GM23338 (cell line): ENCODE data around the gene PGM3. TPM values are rescaled to one million over a fixed set of nuclear protein-coding genes. Genes with fewer than 3 reads are reported as not detected.

Source experiments
- ATAC-seq: fragments of 200-7000 bp; cut with Tn5 transposase; 3 replicates; pipeline ENCODE4 v1.9.1; 2020
- DNase-seq: peaks from one replicate; pipeline ENCODE4 v3.0.0-alpha.2; 2015; ENCODE audit warnings: low spot score
- H2AFZ ChIP-seq: fragments of 200-600 bp; sonication (generic); 2 replicates; pipeline ENCODE4 v1.8.0; 2016; ENCODE audit warnings: antibody characterized with exemption, mild to moderate bottlenecking, moderate library complexity
- H3F3A ChIP-seq: fragments of 200-600 bp; sonication (generic); replicated peaks from 2 replicates; pipeline ENCODE4 v1.8.0; 2017; ENCODE audit warnings: antibody characterized with exemption, mixed run types, low read depth
- H3K27ac ChIP-seq: fragments of 200-600 bp; sonication (generic); 2 replicates; pipeline ENCODE4 v1.6.1; 2016; ENCODE audit warnings: low read depth
- H3K27me3 ChIP-seq: fragments of 200-600 bp; sonication (generic); 2 replicates; pipeline ENCODE4 v1.8.0; 2016; ENCODE audit warnings: mild to moderate bottlenecking, mixed run types, moderate library complexity; ENCODE audit not compliant: insufficient read depth
- H3K36me3 ChIP-seq: fragments of 200-600 bp; sonication (generic); 2 replicates; pipeline ENCODE4 v1.8.0; 2016; ENCODE audit warnings: mild to moderate bottlenecking; ENCODE audit not compliant: insufficient read depth
- H3K4me1 ChIP-seq: fragments of 200-600 bp; sonication (generic); 2 replicates; pipeline ENCODE4 v1.8.0; 2016; ENCODE audit warnings: mild to moderate bottlenecking, moderate library complexity; ENCODE audit not compliant: insufficient read depth
- H3K4me2 ChIP-seq: fragments of 200-600 bp; sonication (generic); 2 replicates; pipeline ENCODE4 v1.7.1; 2017; ENCODE audit warnings: mixed run types
- H3K4me3 ChIP-seq: fragments of 200-600 bp; sonication (generic); 2 replicates; pipeline ENCODE4 v1.6.1; 2016; ENCODE audit warnings: mixed run types
- H3K79me2 ChIP-seq: fragments of 200-600 bp; sonication (generic); replicated peaks from 2 replicates; pipeline ENCODE4 v1.8.0; 2017; ENCODE audit warnings: mild to moderate bottlenecking; ENCODE audit not compliant: insufficient read depth
- H3K9me2 ChIP-seq: fragments of 200-600 bp; sonication (generic); 2 replicates; pipeline ENCODE4 v1.8.0; 2017; ENCODE audit not compliant: insufficient read depth
- H4K20me1 ChIP-seq: fragments of 200-600 bp; sonication (generic); replicated peaks from 2 replicates; pipeline ENCODE4 v1.8.0; 2017; ENCODE audit warnings: mild to moderate bottlenecking; ENCODE audit not compliant: insufficient read depth
- H3K27ac Mint-ChIP-seq: 2 replicates; pipeline ENCODE4 v1.8.0; 2020; ENCODE audit warnings: inconsistent platforms, mild to moderate bottlenecking, moderate library complexity, mixed read lengths
- H3K27me3 Mint-ChIP-seq: 3 replicates; pipeline ENCODE4 v1.8.0; 2022; ENCODE audit warnings: low read depth, mild to moderate bottlenecking, moderate library complexity, mixed read lengths, inconsistent platforms; ENCODE audit not compliant: insufficient read depth, poor library complexity
- H3K36me3 Mint-ChIP-seq: 3 replicates; pipeline ENCODE4 v1.8.0; 2021; ENCODE audit warnings: low read depth, mild to moderate bottlenecking, inconsistent platforms, moderate library complexity, mixed read lengths
- H3K4me1 Mint-ChIP-seq: 3 replicates; pipeline ENCODE4 v1.8.0; 2020; ENCODE audit warnings: mild to moderate bottlenecking, inconsistent platforms, mixed read lengths
- H3K4me3 Mint-ChIP-seq: 3 replicates; pipeline ENCODE4 v1.8.0; 2021; ENCODE audit warnings: moderate library complexity, mild to moderate bottlenecking, inconsistent platforms, mixed read lengths
- H3K9me3 Mint-ChIP-seq: 3 replicates; pipeline ENCODE4 v1.8.0; 2020; ENCODE audit warnings: moderate library complexity, mild to moderate bottlenecking, inconsistent platforms, mixed read lengths
- CREB1 ChIP-seq: fragments of 250-450 bp; sonication (Bioruptor Pico); IDR thresholded peaks from 2 replicates; pipeline ENCODE4 v1.5.0; 2020; ENCODE audit warnings: low read depth, mild to moderate bottlenecking, moderate library complexity
- EZH2 ChIP-seq: fragments of 200-600 bp; sonication (generic); IDR thresholded peaks from one replicate; pipeline ENCODE4 v1.8.0; 2017; ENCODE audit warnings: antibody characterized with exemption, mild to moderate bottlenecking, low read depth; ENCODE audit not compliant: unreplicated experiment
- EZH2phosphoT487 ChIP-seq: fragments of 200-600 bp; sonication (generic); IDR thresholded peaks from one replicate; pipeline ENCODE4 v1.8.1; 2018; ENCODE audit warnings: antibody characterized with exemption; ENCODE audit not compliant: unreplicated experiment
- JUNB ChIP-seq: IDR thresholded peaks from one replicate; pipeline ENCODE4 v1.6.1; 2016; ENCODE audit warnings: antibody characterized with exemption; ENCODE audit not compliant: unreplicated experiment
- POLR2AphosphoS5 ChIP-seq: IDR thresholded peaks from 2 replicates; pipeline ENCODE4 v1.6.1; 2016; ENCODE audit warnings: antibody characterized with exemption, low read depth
- STAT1 ChIP-seq: IDR thresholded peaks from one replicate; pipeline ENCODE4 v1.6.1; 2016; ENCODE audit warnings: antibody characterized with exemption; ENCODE audit not compliant: unreplicated experiment
- ZNF114 ChIP-seq: fragments of 250-450 bp; sonication (Bioruptor Pico); IDR thresholded peaks from 2 replicates; pipeline ENCODE4 v1.5.0; 2020; ENCODE audit warnings: mild to moderate bottlenecking, moderate library complexity
- ZNF331 ChIP-seq: fragments of 250-450 bp; sonication (Bioruptor Pico); IDR thresholded peaks from 2 replicates; pipeline ENCODE4 v1.5.0; 2020; ENCODE audit warnings: low read depth, mild to moderate bottlenecking, moderate library complexity
- polyA plus RNA-seq: library from polyadenylated mRNA; unstranded; fragments of >200 nt; fragmentation: Nextera tagmentation; extraction: Ambion mirVana; gene quantifications from 2 replicates; pipeline ENCODE4 v1.2.1, GENCODE V29; 2016
- total RNA-seq: library from RNA; depleted of rRNA; stranded (reverse); fragments of >200 nt; shearing (Covaris generic); gene quantifications from 2 replicates; pipeline ENCODE4 v1.2.3, GENCODE V29; 2014
- TF ChIP-seq, protein P1 (sequence below): IDR thresholded peaks from 2 replicates; pipeline ENCODE4 v1.6.1; 2016; ENCODE audit warnings: antibody characterized with exemption
- TF ChIP-seq, protein P2 (sequence below): fragments of 250-450 bp; sonication (Bioruptor Pico); IDR thresholded peaks from 2 replicates; pipeline ENCODE4 v1.5.0; 2020; ENCODE audit warnings: mild to moderate bottlenecking, moderate library complexity
- TF ChIP-seq, protein P3 (sequence below): IDR thresholded peaks from one replicate; pipeline ENCODE4 v1.6.1; 2018; ENCODE audit warnings: antibody characterized with exemption; ENCODE audit not compliant: unreplicated experiment

PGM3 gene
- total and polyA plus RNA-seq, 2 experiments from 2014 or later = 23.8 to 35.3 TPM

DNA sequence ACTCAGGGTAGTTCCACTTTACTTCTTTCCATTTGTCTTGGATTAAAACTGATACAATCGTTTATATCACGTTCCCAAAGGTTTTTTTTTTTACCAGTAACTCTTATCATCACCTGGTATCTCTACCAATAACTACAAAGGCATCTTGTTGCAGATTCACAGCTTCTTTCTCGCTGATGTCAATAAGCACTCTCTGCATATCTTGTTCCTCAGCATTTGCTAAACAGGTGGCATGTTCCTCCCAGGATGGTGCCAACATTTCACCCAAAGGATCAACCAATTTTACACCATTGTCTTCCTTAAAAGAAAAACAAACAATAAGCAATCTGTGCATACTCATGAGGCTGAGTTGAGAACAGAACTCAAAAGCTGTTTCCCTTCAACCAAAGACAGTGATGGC, 4.6 kb downstream of the PGM3 start:
- H3K27me3 Mint-ChIP-seq = peaks cover 5% of the 10 kb centered on the region
- Histone ChIP-seq H3K9me2 (no peaks in the 10 kb centered on the region), H3K4me2 (no peak overlapping the region), H3K4me1 (peaks cover 4% of the 10 kb centered on the region), H3F3A (no peaks in the 10 kb centered on the region), H3K79me2 (peaks cover 48% of the 10 kb centered on the region), H2AFZ (no peak overlapping the region), H3K27me3 (no peaks in the 10 kb centered on the region), H3K4me3 (no peak overlapping the region), H3K36me3 (peaks cover 46% of the 10 kb centered on the region), H3K27ac (no peak overlapping the region), H4K20me1 (peaks cover 28% of the 10 kb centered on the region)
- H3K27ac Mint-ChIP-seq = no peak overlapping the region
- DNase-seq (no peak), ATAC-seq (no peak)
- TF ChIP-seq POLR2AphosphoS5 = no peak
- TF ChIP-seq EZH2 = no peak
- no peaks in the 10 kb centered on the region for H3K9me3 Mint-ChIP-seq
- H3K4me1 Mint-ChIP-seq = peaks cover 6% of the 10 kb centered on the region; the same call in 1 of the 3 replicates
- no peak overlapping the region for H3K4me3 Mint-ChIP-seq
- peaks cover 35% of the 10 kb centered on the region for H3K36me3 Mint-ChIP-seq

DNA sequence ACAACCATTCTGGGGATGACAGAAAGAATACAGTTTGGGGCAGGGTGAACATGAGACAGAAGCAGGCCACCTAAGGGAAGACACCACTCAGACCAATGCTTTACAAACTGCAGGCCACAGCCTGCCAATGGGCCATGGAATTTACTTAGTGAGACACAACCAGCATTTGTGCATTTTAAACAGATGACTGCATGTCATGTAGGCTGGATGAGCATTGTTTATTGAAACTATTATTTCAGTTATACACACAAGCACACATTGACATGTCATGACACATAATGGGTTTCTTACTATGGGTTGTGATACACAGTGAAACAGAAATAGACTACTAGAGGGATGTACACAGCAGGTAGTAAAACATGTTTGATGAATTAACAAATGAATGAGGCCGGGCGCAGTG, 8.0 kb downstream of the PGM3 start:
- H4K20me1 ChIP-seq = peaks cover 22% of the 10 kb centered on the region
- Mint-ChIP-seq H3K4me3 (no peak overlapping the region), H3K27me3 (no peaks in the 10 kb centered on the region), H3K27ac (no peak overlapping the region), H3K36me3 (peaks cover 61% of the 10 kb centered on the region), H3K4me1 (peaks cover 10% of the 10 kb centered on the region; the same call in 2 of the 3 replicates), H3K9me3 (no peaks in the 10 kb centered on the region)
- no peaks in the 10 kb centered on the region for H3K27me3 ChIP-seq
- ATAC-seq (no peak), DNase-seq (no peak)
- H3K36me3 ChIP-seq = peaks cover 65% of the 10 kb centered on the region
- peaks cover 26% of the 10 kb centered on the region for H3K79me2 ChIP-seq
- no peak overlapping the region for H3K27ac ChIP-seq
- H3K4me1 ChIP-seq = 0 out of 2 replicates have a peak, but pooled peaks cover 7% of the 10 kb centered on the region
- H3K4me2 ChIP-seq = no peak overlapping the region
- H2AFZ ChIP-seq = no peak overlapping the region
- no peak overlapping the region for H3K4me3 ChIP-seq
- H3K9me2 ChIP-seq = no peaks in the 10 kb centered on the region
- H3F3A ChIP-seq = no peaks in the 10 kb centered on the region
- TF ChIP-seq POLR2AphosphoS5 = no peak
- TF ChIP-seq, protein P1, sequence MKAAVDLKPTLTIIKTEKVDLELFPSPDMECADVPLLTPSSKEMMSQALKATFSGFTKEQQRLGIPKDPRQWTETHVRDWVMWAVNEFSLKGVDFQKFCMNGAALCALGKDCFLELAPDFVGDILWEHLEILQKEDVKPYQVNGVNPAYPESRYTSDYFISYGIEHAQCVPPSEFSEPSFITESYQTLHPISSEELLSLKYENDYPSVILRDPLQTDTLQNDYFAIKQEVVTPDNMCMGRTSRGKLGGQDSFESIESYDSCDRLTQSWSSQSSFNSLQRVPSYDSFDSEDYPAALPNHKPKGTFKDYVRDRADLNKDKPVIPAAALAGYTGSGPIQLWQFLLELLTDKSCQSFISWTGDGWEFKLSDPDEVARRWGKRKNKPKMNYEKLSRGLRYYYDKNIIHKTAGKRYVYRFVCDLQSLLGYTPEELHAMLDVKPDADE = no peak
- TF ChIP-seq, protein P2, sequence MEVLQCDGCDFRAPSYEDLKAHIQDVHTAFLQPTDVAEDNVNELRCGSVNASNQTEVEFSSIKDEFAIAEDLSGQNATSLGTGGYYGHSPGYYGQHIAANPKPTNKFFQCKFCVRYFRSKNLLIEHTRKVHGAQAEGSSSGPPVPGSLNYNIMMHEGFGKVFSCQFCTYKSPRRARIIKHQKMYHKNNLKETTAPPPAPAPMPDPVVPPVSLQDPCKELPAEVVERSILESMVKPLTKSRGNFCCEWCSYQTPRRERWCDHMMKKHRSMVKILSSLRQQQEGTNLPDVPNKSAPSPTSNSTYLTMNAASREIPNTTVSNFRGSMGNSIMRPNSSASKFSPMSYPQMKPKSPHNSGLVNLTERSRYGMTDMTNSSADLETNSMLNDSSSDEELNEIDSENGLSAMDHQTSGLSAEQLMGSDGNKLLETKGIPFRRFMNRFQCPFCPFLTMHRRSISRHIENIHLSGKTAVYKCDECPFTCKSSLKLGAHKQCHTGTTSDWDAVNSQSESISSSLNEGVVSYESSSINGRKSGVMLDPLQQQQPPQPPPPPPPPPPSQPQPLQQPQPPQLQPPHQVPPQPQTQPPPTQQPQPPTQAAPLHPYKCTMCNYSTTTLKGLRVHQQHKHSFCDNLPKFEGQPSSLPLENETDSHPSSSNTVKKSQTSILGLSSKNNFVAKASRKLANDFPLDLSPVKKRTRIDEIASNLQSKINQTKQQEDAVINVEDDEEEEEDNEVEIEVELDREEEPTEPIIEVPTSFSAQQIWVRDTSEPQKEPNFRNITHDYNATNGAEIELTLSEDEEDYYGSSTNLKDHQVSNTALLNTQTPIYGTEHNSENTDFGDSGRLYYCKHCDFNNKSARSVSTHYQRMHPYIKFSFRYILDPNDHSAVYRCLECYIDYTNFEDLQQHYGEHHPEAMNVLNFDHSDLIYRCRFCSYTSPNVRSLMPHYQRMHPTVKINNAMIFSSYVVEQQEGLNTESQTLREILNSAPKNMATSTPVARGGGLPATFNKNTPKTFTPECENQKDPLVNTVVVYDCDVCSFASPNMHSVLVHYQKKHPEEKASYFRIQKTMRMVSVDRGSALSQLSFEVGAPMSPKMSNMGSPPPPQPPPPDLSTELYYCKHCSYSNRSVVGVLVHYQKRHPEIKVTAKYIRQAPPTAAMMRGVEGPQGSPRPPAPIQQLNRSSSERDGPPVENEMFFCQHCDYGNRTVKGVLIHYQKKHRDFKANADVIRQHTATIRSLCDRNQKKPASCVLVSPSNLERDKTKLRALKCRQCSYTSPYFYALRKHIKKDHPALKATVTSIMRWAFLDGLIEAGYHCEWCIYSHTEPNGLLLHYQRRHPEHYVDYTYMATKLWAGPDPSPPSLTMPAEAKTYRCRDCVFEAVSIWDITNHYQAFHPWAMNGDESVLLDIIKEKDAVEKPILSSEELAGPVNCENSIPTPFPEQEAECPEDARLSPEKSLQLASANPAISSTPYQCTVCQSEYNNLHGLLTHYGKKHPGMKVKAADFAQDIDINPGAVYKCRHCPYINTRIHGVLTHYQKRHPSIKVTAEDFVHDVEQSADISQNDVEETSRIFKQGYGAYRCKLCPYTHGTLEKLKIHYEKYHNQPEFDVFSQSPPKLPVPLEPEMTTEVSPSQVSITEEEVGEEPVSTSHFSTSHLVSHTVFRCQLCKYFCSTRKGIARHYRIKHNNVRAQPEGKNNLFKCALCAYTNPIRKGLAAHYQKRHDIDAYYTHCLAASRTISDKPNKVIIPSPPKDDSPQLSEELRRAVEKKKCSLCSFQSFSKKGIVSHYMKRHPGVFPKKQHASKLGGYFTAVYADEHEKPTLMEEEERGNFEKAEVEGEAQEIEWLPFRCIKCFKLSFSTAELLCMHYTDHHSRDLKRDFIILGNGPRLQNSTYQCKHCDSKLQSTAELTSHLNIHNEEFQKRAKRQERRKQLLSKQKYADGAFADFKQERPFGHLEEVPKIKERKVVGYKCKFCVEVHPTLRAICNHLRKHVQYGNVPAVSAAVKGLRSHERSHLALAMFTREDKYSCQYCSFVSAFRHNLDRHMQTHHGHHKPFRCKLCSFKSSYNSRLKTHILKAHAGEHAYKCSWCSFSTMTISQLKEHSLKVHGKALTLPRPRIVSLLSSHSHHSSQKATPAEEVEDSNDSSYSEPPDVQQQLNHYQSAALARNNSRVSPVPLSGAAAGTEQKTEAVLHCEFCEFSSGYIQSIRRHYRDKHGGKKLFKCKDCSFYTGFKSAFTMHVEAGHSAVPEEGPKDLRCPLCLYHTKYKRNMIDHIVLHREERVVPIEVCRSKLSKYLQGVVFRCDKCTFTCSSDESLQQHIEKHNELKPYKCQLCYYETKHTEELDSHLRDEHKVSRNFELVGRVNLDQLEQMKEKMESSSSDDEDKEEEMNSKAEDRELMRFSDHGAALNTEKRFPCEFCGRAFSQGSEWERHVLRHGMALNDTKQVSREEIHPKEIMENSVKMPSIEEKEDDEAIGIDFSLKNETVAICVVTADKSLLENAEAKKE = no peak
- TF ChIP-seq ZNF114 = no peak
- no peak for TF ChIP-seq CREB1 (CRISPR knock-in tag)
- TF ChIP-seq JUNB = no peak
- TF ChIP-seq EZH2phosphoT487 = no peak
- no peak for TF ChIP-seq STAT1
- TF ChIP-seq ZNF331 (CRISPR knock-in tag) = no peak
- TF ChIP-seq, protein P3, sequence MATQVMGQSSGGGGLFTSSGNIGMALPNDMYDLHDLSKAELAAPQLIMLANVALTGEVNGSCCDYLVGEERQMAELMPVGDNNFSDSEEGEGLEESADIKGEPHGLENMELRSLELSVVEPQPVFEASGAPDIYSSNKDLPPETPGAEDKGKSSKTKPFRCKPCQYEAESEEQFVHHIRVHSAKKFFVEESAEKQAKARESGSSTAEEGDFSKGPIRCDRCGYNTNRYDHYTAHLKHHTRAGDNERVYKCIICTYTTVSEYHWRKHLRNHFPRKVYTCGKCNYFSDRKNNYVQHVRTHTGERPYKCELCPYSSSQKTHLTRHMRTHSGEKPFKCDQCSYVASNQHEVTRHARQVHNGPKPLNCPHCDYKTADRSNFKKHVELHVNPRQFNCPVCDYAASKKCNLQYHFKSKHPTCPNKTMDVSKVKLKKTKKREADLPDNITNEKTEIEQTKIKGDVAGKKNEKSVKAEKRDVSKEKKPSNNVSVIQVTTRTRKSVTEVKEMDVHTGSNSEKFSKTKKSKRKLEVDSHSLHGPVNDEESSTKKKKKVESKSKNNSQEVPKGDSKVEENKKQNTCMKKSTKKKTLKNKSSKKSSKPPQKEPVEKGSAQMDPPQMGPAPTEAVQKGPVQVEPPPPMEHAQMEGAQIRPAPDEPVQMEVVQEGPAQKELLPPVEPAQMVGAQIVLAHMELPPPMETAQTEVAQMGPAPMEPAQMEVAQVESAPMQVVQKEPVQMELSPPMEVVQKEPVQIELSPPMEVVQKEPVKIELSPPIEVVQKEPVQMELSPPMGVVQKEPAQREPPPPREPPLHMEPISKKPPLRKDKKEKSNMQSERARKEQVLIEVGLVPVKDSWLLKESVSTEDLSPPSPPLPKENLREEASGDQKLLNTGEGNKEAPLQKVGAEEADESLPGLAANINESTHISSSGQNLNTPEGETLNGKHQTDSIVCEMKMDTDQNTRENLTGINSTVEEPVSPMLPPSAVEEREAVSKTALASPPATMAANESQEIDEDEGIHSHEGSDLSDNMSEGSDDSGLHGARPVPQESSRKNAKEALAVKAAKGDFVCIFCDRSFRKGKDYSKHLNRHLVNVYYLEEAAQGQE = no peak
